Adrenal gland (tissue), 12 donors: Measurements from ENCODE around the gene AP2M1. TPM values are rescaled to one million over a fixed set of nuclear protein-coding genes. Genes with fewer than 3 reads are reported as not detected.

Experiments
- DNase-seq, 7 donors: peaks; one replicate each; pipeline ENCODE4 v3.0.0-alpha.2; 2019 to 2020
- H3K27ac ChIP-seq, 5 donors: fragments of 200-600 bp; sonication (generic) in 4 of 5; 1 replicate in 3 of 5; 2 replicates in 2 of 5; pipeline versions ENCODE4 v1.5.1 to v1.8.0; 2016 to 2020; ENCODE audit warnings: mild to moderate bottlenecking in 1 of 5
- H3K27me3 ChIP-seq: fragments of 200-600 bp; 2 replicates; pipeline ENCODE4 v1.8.0; 2021
- H3K36me3 ChIP-seq, 2 donors: fragments of 200-600 bp; replicated peaks in 1 of 2; 1 replicate in 1 of 2; 2 replicates in 1 of 2; pipeline versions ENCODE4 v1.5.1 to v1.8.0; 2018 to 2022
- H3K4me1 ChIP-seq, 2 donors: fragments of 200-600 bp; replicated peaks in 1 of 2; 1 replicate in 1 of 2; 2 replicates in 1 of 2; pipeline versions ENCODE4 v1.5.1 to v1.8.0; 2018 to 2021
- H3K4me3 ChIP-seq, 4 donors: fragments of 200-600 bp; sonication (generic) in 3 of 4; one replicate each; pipeline ENCODE4 v1.5.1; 2016 to 2018
- H3K9me3 ChIP-seq, 3 donors: fragments of 200-600 bp; sonication (generic) in 1 of 3; replicated peaks in 1 of 3; 1 replicate in 2 of 3; 2 replicates in 1 of 3; pipeline versions ENCODE4 v1.5.1 to v1.8.0; 2016 to 2021
- CTCF ChIP-seq, 6 experiments: fragments of 450-650 bp in 4 of 6; fragments of 200-600 bp in 2 of 6; sonication (generic) in 1 of 6; IDR thresholded peaks; 1 replicate in 5 of 6; 2 replicates in 1 of 6; pipeline versions ENCODE4 v1.5.1 to v1.8.0; 2016 to 2021; ENCODE audit warnings: antibody characterized with exemption in 6 of 6, mild to moderate bottlenecking in 2 of 6, moderate library complexity in 1 of 6
- POLR2A ChIP-seq, 2 donors: fragments of 450-650 bp; IDR thresholded peaks; one replicate each; pipeline ENCODE4 v1.6.1; 2017; ENCODE audit warnings: antibody characterized with exemption in 2 of 2, mild to moderate bottlenecking in 2 of 2, moderate library complexity in 1 of 2
- WGBS, 4 donors: extraction: QIAGEN DNeasy Blood & Tissue Kit in 2 of 4; methylation state at CpG; one replicate each; pipeline versions ENCODE4 v1.1.5 to v1.1.7; 2013 to 2017; 5-methylcytosine and 5-hydroxymethylcytosine counted together
- intact Hi-C, 2 donors: fragments of 100-400 bp; cut with DNase I; formaldehyde crosslinking; loops; one replicate each; pipeline versions ENCODE4 v1.14.1 to v1.15.0; 2022 to 2023
- polyA plus RNA-seq, 3 donors: library from polyadenylated mRNA; stranded (reverse); fragments of 200-250 nt in 2 of 3; fragments of 350-450 nt in 1 of 3; fragmentation: Illumina TruSeq in 1 of 3; extraction: RNeasy Lipid Tissue Mini Kit (QIAGEN cat#74804) in 1 of 3; gene quantifications; one replicate each; pipeline ENCODE4 v1.2.3, GENCODE V29; 2013 to 2014
- total RNA-seq, 9 donors: library from RNA; depleted of rRNA in 4 of 9; stranded (reverse); fragments of >200 nt in 4 of 9; fragments of 120-200 nt in 1 of 9; fragmentation: NEBNext Ultra II Directional in 1 of 9; extraction: Animal tissue kit (Norgen Biotek cat#: 25700) in 1 of 9; gene quantifications; one replicate each; pipeline versions ENCODE4 v1.1.0 to v1.2.4, GENCODE V29; 2013 to 2023
- donor health status: healthy with polysubstance abuse.
- donor health status: Bipolar disorder and iron deficiency.
- donor health status: DM: yes; HTN: yes; CAD: no.
- donor health status: DM: no; HTN: no; CAD: no.
- donor health status: DM: no; HTN: no; CAD: no.
- donor health status: DM: yes; HTN: yes; CAD: no.

The AP2M1 gene
- total and polyA plus RNA-seq, 12 donors: 250 to 882 (median 510) TPM

DNA sequence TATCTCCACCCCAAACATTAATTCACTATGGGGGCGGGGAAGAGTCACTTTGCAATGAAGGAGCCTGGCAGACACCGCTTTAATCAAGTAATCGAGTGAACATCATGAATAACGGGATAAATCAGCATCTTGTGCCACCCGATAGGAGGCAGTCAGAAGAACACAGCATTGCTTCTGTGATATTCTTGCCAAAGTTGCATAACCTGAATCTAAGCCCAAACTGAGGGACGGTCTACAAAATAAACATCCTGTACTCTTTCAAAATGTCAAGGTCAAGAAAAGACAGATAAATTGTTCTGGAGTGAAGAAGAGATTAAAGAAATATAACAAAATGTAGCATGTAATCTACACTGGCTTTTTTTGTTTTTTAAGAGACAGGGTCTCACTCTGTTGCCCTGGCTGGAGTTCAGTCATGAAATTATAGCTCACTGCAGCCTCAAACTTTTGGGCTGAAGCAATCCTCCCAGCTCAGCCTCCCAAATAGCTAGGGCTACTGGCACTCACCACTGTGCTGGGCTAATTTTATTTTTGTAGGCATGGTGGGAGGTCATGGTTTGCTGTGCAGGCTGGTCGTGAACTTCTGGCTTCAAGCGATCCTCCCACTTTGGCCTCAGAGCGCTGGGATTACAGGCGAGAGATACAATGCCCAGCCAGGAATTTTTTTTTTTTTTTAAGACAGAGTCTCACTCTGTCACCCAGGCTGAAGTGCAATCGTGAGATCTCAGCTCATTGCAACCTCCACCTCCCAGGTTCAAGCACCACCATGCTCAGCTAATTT is 34.7 kb downstream of the AP2M1 start:
- TF ChIP-seq CTCF (IDR thresholded peaks at IDR 0.05) (peak in 1 of 6 experiments; percentile 8), POLR2A (IDR thresholded peaks at IDR 0.05) (no peak)
- Histone ChIP-seq H3K36me3 (no peaks in the 10 kb centered on the region), H3K27ac (peak overlapping the region in 4 of 5 donors; percentile 16 to 74 (median 62)), H3K4me3 (no peak overlapping the region), H3K27me3 (no peaks in the 10 kb centered on the region), H3K4me1 (peaks cover 9 to 28% of the 10 kb centered on the region in 2 donors), H3K9me3 (no peaks in the 10 kb centered on the region)
- intact Hi-C loops: no loop called here
- peak in 1 of 7 donors; percentile 53 for DNase-seq
- 26 to 30% (median 28%) methylated on average over 11 of the region's 11 CpGs for WGBS, 4 donors

- DNase-seq: no peak
- 34 to 48% (median 37%) methylated on average over 5 of the region's 5 CpGs for WGBS, 4 donors
- H3K4me3 ChIP-seq: no peak overlapping the region
- H3K27me3 ChIP-seq: no peaks in the 10 kb centered on the region
- H3K27ac ChIP-seq: peak overlapping the region in 1 of 5 donors; percentile 74
- H3K36me3 ChIP-seq: no peaks in the 10 kb centered on the region
- TF ChIP-seq POLR2A (IDR thresholded peaks at IDR 0.05) (no peak), CTCF (IDR thresholded peaks at IDR 0.05) (no peak)
- intact Hi-C loops: no loop called here
- H3K9me3 ChIP-seq: no peaks in the 10 kb centered on the region
- peaks cover 9 to 28% of the 10 kb centered on the region in 2 donors for H3K4me1 ChIP-seq
Observed at GRCh38 chr3:184211297-184211696, 36.6 kb downstream of the AP2M1 start.

- Histone ChIP-seq H3K27me3 (no peaks in the 10 kb centered on the region), H3K4me1 (peaks cover 9 to 28% of the 10 kb centered on the region in 2 donors), H3K9me3 (no peaks in the 10 kb centered on the region), H3K36me3 (no peaks in the 10 kb centered on the region), H3K4me3 (no peak overlapping the region), H3K27ac (peak overlapping the region in 1 of 5 donors; percentile 74)
- intact Hi-C loops: no loop called here
- TF ChIP-seq POLR2A (IDR thresholded peaks at IDR 0.05) (no peak), CTCF (IDR thresholded peaks at IDR 0.05) (no peak)
- WGBS, 4 donors: 57 to 70% (median 64%) methylated on average over 5 of the region's 5 CpGs
- DNase-seq: no peak
Observed at GRCh38 chr3:184211718-184212117, 37.1 kb downstream of the AP2M1 start.

- Histone ChIP-seq H3K4me3 (no peak overlapping the region), H3K4me1 (no peaks in the 10 kb centered on the region), H3K36me3 (no peaks in the 10 kb centered on the region), H3K27me3 (no peaks in the 10 kb centered on the region), H3K9me3 (no peaks in the 10 kb centered on the region), H3K27ac (no peak overlapping the region)
- DNase-seq: no peak
- TF ChIP-seq CTCF (IDR thresholded peaks at IDR 0.05) (no peak), POLR2A (IDR thresholded peaks at IDR 0.05) (no peak)
- intact Hi-C loops: no loop called here
- WGBS, 4 donors: 67 to 84% (median 77%) methylated on average over 4 of the region's 4 CpGs
Observed at GRCh38 chr3:184218814-184219213, 44.2 kb downstream of the AP2M1 start.
